HG03439 (cell line): ENCODE data around the gene MYH14.

ENCODE experiments used
- ATAC-seq: cut with Tn5 transposase; IDR thresholded peaks from one replicate; pipeline ENCODE4 v1.9.1; 2021; ENCODE audit warnings: mild to moderate bottlenecking, moderate library complexity; ENCODE audit not compliant: unreplicated experiment

MYH14 gene

GRCh38 chr19:50287331-50287730 lies 83.9 kb downstream of the MYH14 start:
- ATAC-seq, result no peak

DNA sequence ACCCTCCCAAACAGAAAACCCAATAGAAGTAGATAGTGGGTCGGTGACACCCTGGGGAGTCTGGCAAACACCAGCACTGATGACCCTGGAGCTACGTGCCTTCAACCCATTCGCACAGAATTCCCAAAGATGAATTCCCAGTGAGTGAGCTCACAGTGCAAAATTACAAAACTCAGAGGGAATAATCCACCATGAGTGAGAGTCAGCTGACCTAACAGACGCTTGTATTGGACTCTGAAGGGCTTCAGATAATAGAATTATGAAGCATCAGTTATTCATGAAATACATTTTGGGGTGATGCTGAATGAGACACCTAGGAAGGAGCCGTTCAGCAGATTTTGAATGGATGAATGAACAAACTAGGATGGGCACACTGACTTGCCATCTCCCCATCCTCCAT lies 85.5 kb downstream of the MYH14 start:
- no peak for ATAC-seq

DNA sequence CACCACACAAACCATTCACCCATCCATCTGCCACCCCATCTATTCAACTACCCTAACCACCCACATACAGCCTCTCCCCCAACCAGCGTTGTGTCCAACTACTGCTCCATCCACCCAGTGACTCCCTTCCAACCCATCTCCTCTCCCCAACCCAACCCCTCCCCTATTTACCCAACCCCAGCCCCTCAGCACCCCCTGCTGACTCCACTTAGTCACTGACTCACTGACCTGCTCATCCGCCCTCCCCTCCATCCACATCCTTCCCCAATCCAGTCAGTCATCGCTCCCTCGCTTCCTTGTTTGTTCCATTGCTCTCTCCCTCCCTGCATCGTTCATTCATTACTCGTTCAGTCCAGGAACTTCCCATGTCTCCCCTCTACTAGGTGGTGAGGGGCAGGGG lies 86.6 kb downstream of the MYH14 start:
- no peak for ATAC-seq

GRCh38 chr19:50290775-50291174 lies 87.4 kb downstream of the MYH14 start:
- ATAC-seq, result no peak

- ATAC-seq, result no peak
Measured at GRCh38 chr19:50292216-50292827, 88.9 kb downstream of the MYH14 start.

DNA sequence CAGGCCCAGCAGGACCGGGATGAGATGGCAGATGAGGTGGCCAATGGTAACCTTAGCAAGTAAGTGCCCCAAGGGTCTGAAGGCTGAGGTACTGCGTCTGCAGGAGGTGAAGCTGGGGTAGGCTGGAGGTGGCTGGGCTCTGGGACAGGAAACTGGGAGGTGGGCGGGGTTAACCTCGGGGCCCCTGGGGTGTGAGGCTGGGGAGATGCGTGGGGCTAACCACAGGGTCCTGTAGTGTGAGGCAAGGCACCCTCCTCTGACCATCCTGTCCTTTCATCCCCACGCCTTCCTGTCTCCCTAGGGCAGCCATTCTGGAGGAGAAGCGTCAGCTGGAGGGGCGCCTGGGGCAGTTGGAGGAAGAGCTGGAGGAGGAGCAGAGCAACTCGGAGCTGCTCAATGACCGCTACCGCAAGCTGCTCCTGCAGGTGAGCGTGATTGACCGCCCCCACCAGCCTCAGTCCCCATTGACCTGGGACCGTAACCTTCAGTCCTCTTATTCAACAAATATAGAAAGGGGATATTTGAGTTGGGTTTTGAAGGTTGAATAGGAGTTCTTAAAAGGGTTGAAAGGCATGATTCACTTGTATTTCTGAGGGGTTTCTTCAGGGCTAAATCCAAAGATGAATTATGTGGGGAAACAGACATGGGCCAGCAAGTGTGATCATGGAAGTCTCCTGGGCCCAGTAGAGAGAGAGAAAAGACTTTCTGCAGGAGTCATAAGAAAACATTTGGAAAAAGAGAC lies 90.0 kb downstream of the MYH14 start:
- no peak for ATAC-seq

GRCh38 chr19:50300051-50300450 lies 96.6 kb downstream of the MYH14 start:
- no peak for ATAC-seq

GRCh38 chr19:50300814-50301606 lies 97.6 kb downstream of the MYH14 start:
- ATAC-seq, result peak; percentile 49

- no peak for ATAC-seq
Measured at GRCh38 chr19:50301607-50301971, 98.2 kb downstream of the MYH14 start.

DNA sequence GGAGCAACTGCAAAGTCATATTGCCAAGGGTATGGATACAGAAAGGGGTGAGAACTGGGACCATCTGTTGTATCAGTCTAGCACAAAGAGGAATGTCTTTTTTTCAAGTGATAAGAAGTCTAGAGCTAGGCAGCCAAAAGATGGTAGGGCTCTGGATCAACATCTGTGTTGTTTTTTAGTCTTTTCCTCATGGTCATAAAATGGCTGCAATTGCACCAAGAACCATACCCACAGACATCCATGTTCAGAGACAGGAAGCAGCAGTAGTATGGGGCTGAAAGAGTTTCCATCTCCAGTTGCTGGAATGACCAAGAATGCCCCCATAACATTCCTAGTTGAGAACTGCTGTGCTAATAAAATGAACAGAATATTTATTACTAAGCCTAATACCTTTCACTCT lies 100.1 kb downstream of the MYH14 start:
- ATAC-seq, result no peak

GRCh38 chr19:50308991-50309390 lies 105.6 kb downstream of the MYH14 start:
- no peak for ATAC-seq

DNA sequence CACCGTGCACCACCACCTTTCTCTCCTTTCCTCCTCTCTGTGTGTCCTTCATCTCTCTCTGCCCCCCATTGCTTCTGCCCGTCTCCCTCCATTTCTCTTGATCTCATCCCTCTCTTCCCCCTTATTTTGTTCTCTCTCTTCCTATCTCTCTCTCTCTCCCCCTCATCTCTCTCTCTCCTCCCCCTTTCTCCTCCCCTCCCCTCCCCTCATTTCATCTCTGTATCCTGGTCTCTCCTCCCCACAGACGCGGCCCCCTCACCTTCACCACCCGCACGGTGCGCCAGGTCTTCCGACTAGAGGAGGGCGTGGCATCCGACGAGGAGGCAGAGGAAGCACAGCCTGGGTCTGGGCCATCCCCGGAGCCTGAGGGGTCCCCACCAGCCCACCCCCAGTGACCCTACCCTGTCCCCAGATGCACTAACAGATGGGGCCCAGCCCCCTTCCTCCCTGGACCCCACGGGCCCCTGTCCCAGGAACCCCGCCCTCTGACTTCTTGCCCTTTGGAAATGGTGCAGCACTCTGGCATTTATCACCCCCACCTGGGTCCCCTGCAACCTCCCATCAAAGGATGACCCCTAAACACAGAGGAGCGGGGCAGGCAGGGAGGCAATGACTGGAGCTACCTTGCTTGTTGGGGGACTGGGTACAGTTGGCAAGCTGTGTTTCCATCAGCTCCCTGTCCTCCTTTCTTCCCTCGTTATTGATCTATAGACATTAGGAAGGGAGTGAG lies 106.1 kb downstream of the MYH14 start:
- ATAC-seq, result no peak

- ATAC-seq, result no peak
Measured at GRCh38 chr19:50310759-50311465, 107.5 kb downstream of the MYH14 start.

GRCh38 chr19:50311723-50312635 lies 108.6 kb downstream of the MYH14 start:
- no peak for ATAC-seq

DNA sequence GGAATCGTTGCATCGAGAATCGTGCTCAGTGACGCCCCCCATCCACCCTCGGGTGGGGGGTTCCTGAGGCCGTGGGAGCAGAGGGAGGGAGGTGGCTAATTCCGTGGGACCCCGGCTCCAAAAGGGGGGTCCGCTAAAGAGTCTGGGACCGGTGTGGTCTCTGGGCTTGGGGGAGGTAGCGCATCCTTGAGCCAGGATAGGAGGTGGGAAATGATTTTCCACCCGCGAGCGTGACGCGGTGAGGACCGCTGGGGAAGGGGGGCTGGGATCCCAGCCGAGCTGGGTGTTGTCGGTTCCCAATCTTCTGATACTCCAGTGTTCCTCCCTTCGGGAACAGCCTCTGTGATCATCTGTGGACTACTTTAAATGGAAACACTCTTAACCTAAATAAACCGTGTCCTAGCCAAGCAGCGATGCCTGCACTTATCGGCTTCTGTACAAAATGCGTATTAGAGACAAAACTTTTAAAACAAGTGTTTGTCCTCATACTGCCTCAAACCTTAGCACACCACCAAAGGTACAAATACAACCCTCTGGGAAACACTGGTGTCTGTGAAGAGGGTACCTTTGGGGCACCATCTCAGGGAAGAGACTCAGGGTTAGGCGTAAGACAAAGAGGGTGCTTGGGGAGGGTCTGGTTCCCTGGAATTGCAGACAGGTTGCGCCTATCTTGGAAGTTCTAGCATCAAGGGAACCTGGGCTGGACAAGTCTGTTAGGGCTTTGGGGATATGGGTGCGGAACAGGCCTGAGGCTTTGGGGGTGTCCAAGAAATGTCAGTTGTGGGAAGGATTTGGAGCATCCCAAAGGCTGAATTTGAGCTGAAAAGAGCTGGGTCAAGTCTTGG lies 109.8 kb downstream of the MYH14 start:
- no peak for ATAC-seq

GRCh38 chr19:50313812-50314536 lies 110.6 kb downstream of the MYH14 start:
- no peak for ATAC-seq

GRCh38 chr19:50314724-50315708 lies 111.6 kb downstream of the MYH14 start:
- ATAC-seq, result no peak
